Measurements from ENCODE around the gene TPRG1.
"Not testable (repeated sequence)": the region's sequence is repeated elsewhere in the genome, so short reads cannot be mapped to it uniquely, and the experiment has no call there.

DNA sequence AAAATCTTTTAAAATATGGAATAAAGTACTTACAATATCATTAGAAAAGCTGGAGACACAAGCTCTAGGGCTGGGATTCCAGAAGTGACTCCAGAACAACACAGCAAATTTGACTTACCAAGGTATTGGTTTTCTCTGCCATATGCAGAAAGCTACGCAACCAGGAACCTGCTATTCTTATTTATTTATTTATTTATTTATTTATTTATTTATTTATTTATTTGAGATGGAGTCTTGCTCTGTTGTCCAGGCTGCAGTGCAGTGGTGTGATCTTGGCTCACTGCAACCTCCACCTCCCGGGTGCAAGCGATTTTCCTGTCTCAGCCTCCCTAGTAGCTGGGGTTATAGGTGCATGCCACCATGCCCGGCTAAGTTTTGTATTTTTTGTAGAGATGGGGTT is 157.9 kb downstream of the TPRG1 start:
- TF ChIP-seq, protein P1, sequence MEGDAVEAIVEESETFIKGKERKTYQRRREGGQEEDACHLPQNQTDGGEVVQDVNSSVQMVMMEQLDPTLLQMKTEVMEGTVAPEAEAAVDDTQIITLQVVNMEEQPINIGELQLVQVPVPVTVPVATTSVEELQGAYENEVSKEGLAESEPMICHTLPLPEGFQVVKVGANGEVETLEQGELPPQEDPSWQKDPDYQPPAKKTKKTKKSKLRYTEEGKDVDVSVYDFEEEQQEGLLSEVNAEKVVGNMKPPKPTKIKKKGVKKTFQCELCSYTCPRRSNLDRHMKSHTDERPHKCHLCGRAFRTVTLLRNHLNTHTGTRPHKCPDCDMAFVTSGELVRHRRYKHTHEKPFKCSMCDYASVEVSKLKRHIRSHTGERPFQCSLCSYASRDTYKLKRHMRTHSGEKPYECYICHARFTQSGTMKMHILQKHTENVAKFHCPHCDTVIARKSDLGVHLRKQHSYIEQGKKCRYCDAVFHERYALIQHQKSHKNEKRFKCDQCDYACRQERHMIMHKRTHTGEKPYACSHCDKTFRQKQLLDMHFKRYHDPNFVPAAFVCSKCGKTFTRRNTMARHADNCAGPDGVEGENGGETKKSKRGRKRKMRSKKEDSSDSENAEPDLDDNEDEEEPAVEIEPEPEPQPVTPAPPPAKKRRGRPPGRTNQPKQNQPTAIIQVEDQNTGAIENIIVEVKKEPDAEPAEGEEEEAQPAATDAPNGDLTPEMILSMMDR (IDR thresholded peaks at IDR 0.05; ENCODE audit: insufficient read depth, low read length) = not testable (repeated sequence)
- not testable (repeated sequence) for TF ChIP-seq POLR2AphosphoS5, GABPA (IDR thresholded peaks at IDR 0.05; ENCODE audit: low read depth)
